ENCODE results near the gene OR52E4.

- TF ChIP-seq CTCF (IDR thresholded peaks at IDR 0.05; ENCODE audit: low read length), result no peak
- no peak for TF ChIP-seq EZH2 (optimal IDR thresholded peaks at IDR 0.05; ENCODE audit: low read depth, low read length)
- TF ChIP-seq EZH2phosphoT487 (IDR thresholded peaks at IDR 0.05; ENCODE audit: low read length), result no peak
Observed at GRCh38 chr11:5931061-5931460, 50.6 kb downstream of the OR52E4 start.
